ENCODE results near the gene MEGF6.

The MEGF6 gene

DNA sequence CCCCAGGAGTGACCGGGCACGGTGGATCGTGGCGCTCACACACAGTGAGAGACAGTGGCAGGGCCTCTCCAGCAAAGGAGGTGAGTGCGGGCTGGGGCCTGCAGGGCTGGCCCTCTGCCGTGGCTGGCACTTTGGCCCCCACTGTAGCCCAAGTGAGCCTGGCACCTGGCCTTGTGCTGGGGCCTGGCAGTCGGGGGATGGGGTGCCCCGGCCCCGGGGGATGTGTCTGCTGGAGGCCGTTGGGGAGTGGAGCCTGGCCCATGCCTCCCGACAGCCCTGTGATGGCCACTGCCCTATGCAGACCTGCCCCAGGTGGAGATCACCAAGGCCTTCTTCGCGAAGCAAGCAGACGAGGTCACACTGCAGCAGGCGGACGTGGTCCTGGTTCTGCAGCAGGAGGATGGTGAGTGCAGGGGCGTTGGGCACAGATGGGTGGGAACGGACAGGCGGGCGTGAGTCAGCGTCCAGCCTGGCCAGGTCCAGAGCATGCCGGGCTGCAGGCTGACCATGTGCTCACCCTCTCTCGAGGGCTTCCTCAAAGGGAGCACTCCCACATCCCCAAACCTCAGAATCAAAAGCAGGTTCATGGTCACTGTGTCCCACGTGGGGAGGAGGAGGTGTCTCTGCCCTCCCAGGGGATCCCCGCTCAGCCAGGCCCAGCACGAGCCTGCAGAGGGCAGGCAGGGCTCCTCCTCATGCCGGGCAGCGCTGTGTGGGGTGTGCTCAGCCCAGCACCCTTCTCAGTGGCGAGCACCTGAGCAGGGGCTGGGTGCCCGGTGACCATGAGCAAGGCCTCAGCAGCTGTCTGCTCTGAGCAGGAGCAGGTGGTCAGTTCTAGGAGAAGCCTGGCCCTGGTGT lies 131.6 kb downstream of the MEGF6 start:
- H3K79me2 ChIP-seq, result no peaks in the 10 kb centered on the region
- TF ChIP-seq, protein P1, sequence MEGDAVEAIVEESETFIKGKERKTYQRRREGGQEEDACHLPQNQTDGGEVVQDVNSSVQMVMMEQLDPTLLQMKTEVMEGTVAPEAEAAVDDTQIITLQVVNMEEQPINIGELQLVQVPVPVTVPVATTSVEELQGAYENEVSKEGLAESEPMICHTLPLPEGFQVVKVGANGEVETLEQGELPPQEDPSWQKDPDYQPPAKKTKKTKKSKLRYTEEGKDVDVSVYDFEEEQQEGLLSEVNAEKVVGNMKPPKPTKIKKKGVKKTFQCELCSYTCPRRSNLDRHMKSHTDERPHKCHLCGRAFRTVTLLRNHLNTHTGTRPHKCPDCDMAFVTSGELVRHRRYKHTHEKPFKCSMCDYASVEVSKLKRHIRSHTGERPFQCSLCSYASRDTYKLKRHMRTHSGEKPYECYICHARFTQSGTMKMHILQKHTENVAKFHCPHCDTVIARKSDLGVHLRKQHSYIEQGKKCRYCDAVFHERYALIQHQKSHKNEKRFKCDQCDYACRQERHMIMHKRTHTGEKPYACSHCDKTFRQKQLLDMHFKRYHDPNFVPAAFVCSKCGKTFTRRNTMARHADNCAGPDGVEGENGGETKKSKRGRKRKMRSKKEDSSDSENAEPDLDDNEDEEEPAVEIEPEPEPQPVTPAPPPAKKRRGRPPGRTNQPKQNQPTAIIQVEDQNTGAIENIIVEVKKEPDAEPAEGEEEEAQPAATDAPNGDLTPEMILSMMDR (IDR thresholded peaks at IDR 0.05), result no peak
- no peak overlapping the region for H3K4me3 ChIP-seq (ENCODE audit: low read depth, low read length)
- H3K36me3 ChIP-seq (ENCODE audit: control insufficient read depth, insufficient read depth, low read length), result no peaks in the 10 kb centered on the region
- H3K4me2 ChIP-seq (ENCODE audit: low read length), result no peak overlapping the region
- no peaks in the 10 kb centered on the region for H3K27me3 ChIP-seq (ENCODE audit: control insufficient read depth, insufficient read depth, low read length)
- H3K9me3 ChIP-seq (ENCODE audit: control insufficient read depth, low read length), result no peaks in the 10 kb centered on the region
- no peak overlapping the region for H3K9ac ChIP-seq
- no peaks in the 10 kb centered on the region for H3K4me1 ChIP-seq
- no peak overlapping the region for H3K27ac ChIP-seq
- H2AFZ ChIP-seq, result no peak overlapping the region

DNA sequence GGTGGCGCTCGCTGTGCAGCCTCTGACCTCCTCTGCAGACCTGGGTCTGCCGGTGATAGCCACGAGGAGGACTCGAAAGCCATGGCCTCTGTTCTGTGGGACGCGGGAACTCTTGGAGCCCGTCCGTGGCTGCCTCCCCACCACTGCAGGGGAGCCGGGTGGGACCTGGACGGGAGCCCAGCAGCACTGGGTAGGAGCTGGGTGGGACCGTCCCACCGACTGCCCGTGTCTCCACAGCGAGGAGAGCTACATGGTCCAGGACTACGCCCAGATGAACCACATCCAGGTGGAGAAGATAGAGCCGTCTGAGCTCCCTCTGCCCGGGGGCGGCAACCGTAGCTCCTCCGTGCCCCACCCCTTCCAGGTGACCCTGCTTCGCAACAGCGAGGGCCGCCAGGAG lies 133.1 kb downstream of the MEGF6 start:
- Histone ChIP-seq H3K4me1 (no peaks in the 10 kb centered on the region), H2AFZ (no peak overlapping the region), H3K79me2 (no peaks in the 10 kb centered on the region), H3K9ac (no peak overlapping the region), H3K27me3 (ENCODE audit: control insufficient read depth, insufficient read depth, low read length) (no peaks in the 10 kb centered on the region), H3K36me3 (ENCODE audit: control insufficient read depth, insufficient read depth, low read length) (no peaks in the 10 kb centered on the region), H3K9me3 (ENCODE audit: control insufficient read depth, low read length) (no peaks in the 10 kb centered on the region), H3K4me2 (ENCODE audit: low read length) (no peak overlapping the region), H3K4me3 (ENCODE audit: low read depth, low read length) (no peak overlapping the region), H3K27ac (no peak overlapping the region)
- TF ChIP-seq, protein P1 (IDR thresholded peaks at IDR 0.05), result no peak

DNA sequence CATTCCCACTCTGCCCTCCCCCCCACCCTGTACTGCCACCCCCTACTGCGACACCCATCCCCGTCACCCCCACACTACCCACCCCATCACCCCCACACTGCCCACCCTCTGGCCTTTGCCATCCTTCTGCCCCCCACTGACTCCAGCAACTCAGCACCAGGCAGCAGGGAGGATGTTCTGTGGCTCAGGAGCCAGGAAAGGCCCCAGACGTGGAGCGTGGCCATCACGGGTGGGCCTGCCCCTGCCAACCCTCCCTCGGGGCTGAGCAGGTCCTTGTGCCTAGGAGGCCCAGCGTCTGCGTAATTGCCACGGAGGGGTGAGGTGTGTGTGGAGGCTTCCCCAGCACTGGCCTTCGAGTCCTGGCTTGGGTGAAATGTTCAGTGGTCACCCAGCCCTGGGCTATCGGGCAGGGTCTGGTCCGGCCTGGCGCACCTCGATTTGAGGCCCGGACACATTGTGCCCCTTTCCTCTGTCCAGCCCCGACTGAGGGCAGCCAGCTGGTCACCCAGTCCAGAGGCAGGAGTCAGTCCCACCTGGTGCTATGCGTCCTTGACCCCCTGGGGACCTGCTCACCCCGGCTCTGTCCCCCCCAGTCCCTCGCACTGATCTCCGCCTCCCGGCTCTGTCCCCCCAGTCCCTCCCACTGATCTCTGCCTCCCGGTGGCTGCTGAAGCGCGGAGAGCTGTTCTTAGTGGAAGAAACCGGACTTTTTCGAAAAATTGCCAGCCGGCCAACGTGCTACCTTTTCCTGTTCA lies 133.9 kb downstream of the MEGF6 start:
- Histone ChIP-seq H3K27me3 (ENCODE audit: control insufficient read depth, insufficient read depth, low read length) (no peaks in the 10 kb centered on the region), H3K9me3 (ENCODE audit: control insufficient read depth, low read length) (no peaks in the 10 kb centered on the region), H3K79me2 (no peaks in the 10 kb centered on the region), H3K36me3 (ENCODE audit: control insufficient read depth, insufficient read depth, low read length) (no peaks in the 10 kb centered on the region), H2AFZ (no peak overlapping the region), H3K4me3 (ENCODE audit: low read depth, low read length) (no peak overlapping the region), H3K4me2 (ENCODE audit: low read length) (no peak overlapping the region), H3K27ac (no peak overlapping the region), H3K9ac (no peak overlapping the region), H3K4me1 (no peaks in the 10 kb centered on the region)
- TF ChIP-seq, protein P1 (IDR thresholded peaks at IDR 0.05), result no peak

DNA sequence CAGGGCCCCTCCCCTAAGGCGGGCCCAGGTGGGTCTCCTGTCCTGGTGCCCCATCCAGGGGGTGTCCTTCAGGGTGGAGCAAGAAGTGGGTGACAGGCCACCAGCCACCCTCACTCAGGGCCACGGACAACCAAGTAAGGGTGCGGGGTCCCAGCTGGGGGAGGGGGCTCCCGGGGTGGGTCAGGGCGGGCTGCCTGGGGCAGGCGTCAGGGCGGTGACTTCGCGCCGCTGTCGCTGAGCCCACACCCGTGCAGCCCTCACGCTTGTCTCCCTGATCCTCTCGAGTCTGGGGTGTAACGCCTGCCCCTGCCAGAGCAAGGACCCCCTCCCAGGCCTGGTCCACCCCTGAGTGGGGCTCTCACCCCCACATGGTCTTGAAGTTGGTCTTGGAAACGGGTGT lies 134.6 kb downstream of the MEGF6 start:
- no peak overlapping the region for H2AFZ ChIP-seq
- H3K9me3 ChIP-seq (ENCODE audit: control insufficient read depth, low read length), result no peaks in the 10 kb centered on the region
- H3K27ac ChIP-seq, result no peak overlapping the region
- H3K4me3 ChIP-seq (ENCODE audit: low read depth, low read length), result no peak overlapping the region
- TF ChIP-seq, protein P1 (IDR thresholded peaks at IDR 0.05), result no peak
- H3K27me3 ChIP-seq (ENCODE audit: control insufficient read depth, insufficient read depth, low read length), result no peaks in the 10 kb centered on the region
- no peaks in the 10 kb centered on the region for H3K79me2 ChIP-seq
- H3K4me1 ChIP-seq, result no peaks in the 10 kb centered on the region
- no peaks in the 10 kb centered on the region for H3K36me3 ChIP-seq (ENCODE audit: control insufficient read depth, insufficient read depth, low read length)
- H3K4me2 ChIP-seq (ENCODE audit: low read length), result no peak overlapping the region
- no peak overlapping the region for H3K9ac ChIP-seq

Measured in parathyroid adenoma (tissue), 2 donors.